Peyer's patch (tissue), 4 donors: Measurements from ENCODE around the gene SAMMSON. TPM values are rescaled to one million over a fixed set of nuclear protein-coding genes. Genes with fewer than 3 reads are reported as not detected.

ENCODE experiments used
- DNase-seq, 3 donors: peaks; one replicate each; pipeline ENCODE4 v3.0.0-alpha.2; 2017 to 2019
- H3K27ac ChIP-seq, 4 donors: fragments of 200-600 bp; sonication (generic); one replicate each; pipeline ENCODE4 v1.5.1; 2016 to 2019
- H3K27me3 ChIP-seq, 2 donors: fragments of 200-600 bp; sonication (generic); one replicate each; pipeline ENCODE4 v1.5.1; 2019
- H3K36me3 ChIP-seq, 3 donors: fragments of 200-600 bp; sonication (generic); one replicate each; pipeline ENCODE4 v1.5.1; 2016 to 2019
- H3K4me1 ChIP-seq, 4 donors: fragments of 200-600 bp; sonication (generic); one replicate each; pipeline ENCODE4 v1.5.1; 2016 to 2019
- H3K4me3 ChIP-seq, 4 donors: fragments of 200-600 bp; sonication (generic); 1 replicate in 3 of 4; 2 replicates in 1 of 4; pipeline ENCODE4 v1.5.1; 2016 to 2019; ENCODE audit warnings: mild to moderate bottlenecking in 1 of 4
- H3K9me3 ChIP-seq, 4 donors: fragments of 200-600 bp; sonication (generic); one replicate each; pipeline ENCODE4 v1.5.1; 2016 to 2019; ENCODE audit warnings: mild to moderate bottlenecking in 1 of 4
- POLR2A ChIP-seq, 2 donors: fragments of 450-650 bp; IDR thresholded peaks; one replicate each; pipeline ENCODE4 v1.5.1; 2017; ENCODE audit warnings: antibody characterized with exemption in 2 of 2, mild to moderate bottlenecking in 2 of 2, moderate library complexity in 2 of 2
- total RNA-seq, 4 donors: library from RNA; depleted of rRNA; stranded (reverse); fragments of >200 nt; gene quantifications; one replicate each; pipeline ENCODE4 v1.1.0, GENCODE V29; 2016
- TF ChIP-seq, protein P1 (sequence below), 6 experiments: fragments of 450-650 bp in 4 of 6; fragments of 200-600 bp in 2 of 6; sonication (generic) in 1 of 6; IDR thresholded peaks; one replicate each; pipeline ENCODE4 v1.5.1; 2017 to 2019; ENCODE audit warnings: antibody characterized with exemption in 6 of 6, mild to moderate bottlenecking in 3 of 6, moderate library complexity in 1 of 6

The SAMMSON gene
- total RNA-seq, 4 donors from 2014 or later, result not detected

DNA sequence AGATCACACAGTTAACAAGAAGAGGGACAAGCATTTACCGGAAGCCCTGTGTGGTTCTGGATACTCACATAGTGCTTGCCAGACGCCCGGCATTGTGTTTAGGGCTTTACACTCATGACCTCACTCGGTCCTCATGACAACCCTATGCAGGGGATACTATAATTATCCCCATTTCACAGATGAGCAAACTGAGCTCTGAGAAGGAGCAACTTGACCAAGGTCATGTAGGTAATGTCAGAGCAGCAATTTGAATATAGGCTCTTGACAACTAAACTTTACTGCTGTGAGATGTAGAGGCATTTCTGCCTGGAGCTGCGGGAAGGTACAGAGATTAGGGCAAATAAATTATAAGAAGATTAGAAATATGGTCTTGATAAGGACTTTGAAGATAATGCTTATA lies 70.0 kb downstream of the SAMMSON start:
- H3K27ac ChIP-seq, result no peak overlapping the region

DNA sequence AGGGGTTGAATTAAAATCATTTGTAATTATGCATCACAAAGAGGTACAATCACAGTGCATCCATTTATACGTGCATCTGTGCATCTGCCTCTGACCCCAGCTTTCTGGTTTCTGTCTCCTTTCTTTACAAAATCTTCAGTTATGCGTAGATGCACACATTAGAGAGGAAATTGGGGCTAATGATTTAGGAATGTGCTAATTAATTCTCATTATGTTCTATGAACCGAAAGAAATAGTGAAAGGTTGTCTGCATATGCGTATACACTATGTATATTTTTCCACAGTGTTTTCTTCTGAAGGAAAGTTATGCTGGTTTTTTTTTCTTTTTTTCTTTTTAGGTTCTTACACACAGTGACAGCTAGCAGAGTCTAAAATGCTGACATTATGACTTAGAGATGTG lies 71.6 kb downstream of the SAMMSON start:
- Histone ChIP-seq H3K9me3 (no peaks in the 10 kb centered on the region), H3K4me3 (no peak overlapping the region), H3K27ac (no peak overlapping the region), H3K36me3 (no peaks in the 10 kb centered on the region), H3K4me1 (no peaks in the 10 kb centered on the region), H3K27me3 (no peaks in the 10 kb centered on the region)
- DNase-seq, result no peak
- TF ChIP-seq, protein P1, sequence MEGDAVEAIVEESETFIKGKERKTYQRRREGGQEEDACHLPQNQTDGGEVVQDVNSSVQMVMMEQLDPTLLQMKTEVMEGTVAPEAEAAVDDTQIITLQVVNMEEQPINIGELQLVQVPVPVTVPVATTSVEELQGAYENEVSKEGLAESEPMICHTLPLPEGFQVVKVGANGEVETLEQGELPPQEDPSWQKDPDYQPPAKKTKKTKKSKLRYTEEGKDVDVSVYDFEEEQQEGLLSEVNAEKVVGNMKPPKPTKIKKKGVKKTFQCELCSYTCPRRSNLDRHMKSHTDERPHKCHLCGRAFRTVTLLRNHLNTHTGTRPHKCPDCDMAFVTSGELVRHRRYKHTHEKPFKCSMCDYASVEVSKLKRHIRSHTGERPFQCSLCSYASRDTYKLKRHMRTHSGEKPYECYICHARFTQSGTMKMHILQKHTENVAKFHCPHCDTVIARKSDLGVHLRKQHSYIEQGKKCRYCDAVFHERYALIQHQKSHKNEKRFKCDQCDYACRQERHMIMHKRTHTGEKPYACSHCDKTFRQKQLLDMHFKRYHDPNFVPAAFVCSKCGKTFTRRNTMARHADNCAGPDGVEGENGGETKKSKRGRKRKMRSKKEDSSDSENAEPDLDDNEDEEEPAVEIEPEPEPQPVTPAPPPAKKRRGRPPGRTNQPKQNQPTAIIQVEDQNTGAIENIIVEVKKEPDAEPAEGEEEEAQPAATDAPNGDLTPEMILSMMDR (IDR thresholded peaks at IDR 0.05), result no peak
- no peak for TF ChIP-seq POLR2A (IDR thresholded peaks at IDR 0.05)

More for the DNA sequence above, 70.0 kb downstream of the SAMMSON start:
- TF ChIP-seq, protein P1 (IDR thresholded peaks at IDR 0.05), result no peak
- no peak for TF ChIP-seq POLR2A (IDR thresholded peaks at IDR 0.05)
- Histone ChIP-seq H3K4me1 (no peaks in the 10 kb centered on the region), H3K36me3 (no peaks in the 10 kb centered on the region), H3K4me3 (no peak overlapping the region), H3K27me3 (no peaks in the 10 kb centered on the region), H3K9me3 (no peaks in the 10 kb centered on the region)
- DNase-seq, result no peak

- Histone ChIP-seq H3K27ac (peak overlapping the region in 1 of 4 donors; percentile 53), H3K4me3 (no peak overlapping the region), H3K36me3 (no peaks in the 10 kb centered on the region), H3K9me3 (no peaks in the 10 kb centered on the region), H3K27me3 (no peaks in the 10 kb centered on the region), H3K4me1 (no peaks in the 10 kb centered on the region)
- no peak for DNase-seq
- TF ChIP-seq, protein P1 (IDR thresholded peaks at IDR 0.05), result no peak
- no peak for TF ChIP-seq POLR2A (IDR thresholded peaks at IDR 0.05)
Measured at GRCh38 chr3:70072180-70072579, 72.6 kb downstream of the SAMMSON start.

- H3K27me3 ChIP-seq, result no peaks in the 10 kb centered on the region
- H3K9me3 ChIP-seq, result no peaks in the 10 kb centered on the region
- H3K4me1 ChIP-seq, result no peaks in the 10 kb centered on the region
- no peak overlapping the region for H3K27ac ChIP-seq
- TF ChIP-seq, protein P1 (IDR thresholded peaks at IDR 0.05), result no peak
- TF ChIP-seq POLR2A (IDR thresholded peaks at IDR 0.05), result no peak
- no peaks in the 10 kb centered on the region for H3K36me3 ChIP-seq
- no peak for DNase-seq
- no peak overlapping the region for H3K4me3 ChIP-seq
Measured at GRCh38 chr3:70072754-70073153, 73.2 kb downstream of the SAMMSON start.

GRCh38 chr3:70075101-70075500 lies 75.6 kb downstream of the SAMMSON start:
- H3K4me1 ChIP-seq, result no peaks in the 10 kb centered on the region
- no peak for TF ChIP-seq POLR2A (IDR thresholded peaks at IDR 0.05)
- TF ChIP-seq, protein P1 (IDR thresholded peaks at IDR 0.05), result no peak
- no peaks in the 10 kb centered on the region for H3K36me3 ChIP-seq
- no peaks in the 10 kb centered on the region for H3K9me3 ChIP-seq
- no peak overlapping the region for H3K27ac ChIP-seq
- H3K27me3 ChIP-seq, result no peaks in the 10 kb centered on the region
- DNase-seq, result no peak
- H3K4me3 ChIP-seq, result no peak overlapping the region

- no peaks in the 10 kb centered on the region for H3K27me3 ChIP-seq
- no peak overlapping the region for H3K4me3 ChIP-seq
- H3K36me3 ChIP-seq, result no peaks in the 10 kb centered on the region
- DNase-seq, result no peak
- no peaks in the 10 kb centered on the region for H3K4me1 ChIP-seq
- H3K9me3 ChIP-seq, result no peaks in the 10 kb centered on the region
- TF ChIP-seq POLR2A (IDR thresholded peaks at IDR 0.05), result no peak
- TF ChIP-seq, protein P1 (IDR thresholded peaks at IDR 0.05), result no peak
- H3K27ac ChIP-seq, result no peak overlapping the region
Measured at GRCh38 chr3:70076396-70076795, 76.9 kb downstream of the SAMMSON start.
